Kidney epithelial cell (primary cell): Measurements from ENCODE around the gene DARS1. TPM values are rescaled to one million over a fixed set of nuclear protein-coding genes. Genes with fewer than 3 reads are reported as not detected.

ENCODE experiments used
- DNase-seq: peaks from one replicate; pipeline ENCODE4 v3.0.0-alpha.2; 2010; ENCODE audit warnings: low read depth
- H3K27me3 ChIP-seq: 2 replicates; pipeline ENCODE4 v1.6.0; 2011; ENCODE audit warnings: low read length; ENCODE audit not compliant: control insufficient read depth, insufficient read depth
- H3K36me3 ChIP-seq: 2 replicates; pipeline ENCODE4 v1.5.1; 2011; ENCODE audit warnings: low read length; ENCODE audit not compliant: control insufficient read depth, insufficient read depth
- H3K4me3 ChIP-seq: 2 replicates; pipeline ENCODE4 v1.5.1; 2011; ENCODE audit warnings: low read depth, mild to moderate bottlenecking, control low read depth, low read length
- CTCF ChIP-seq: IDR thresholded peaks from 2 replicates; pipeline ENCODE4 v1.5.1; 2011; ENCODE audit warnings: mild to moderate bottlenecking, moderate library complexity, low read length, control low read depth, inconsistent platforms; ENCODE audit not compliant: insufficient read depth, poor library complexity, severe bottlenecking
- total RNA-seq: library from RNA; depleted of rRNA; stranded (reverse); fragments of >200 nt; gene quantifications from 2 replicates; pipeline ENCODE4 v1.2.3, GENCODE V29; 2015

Gene DARS1
- total RNA-seq, 1 donor from 2014 or later, result 69.4 TPM

- no peak for DNase-seq
- Histone ChIP-seq H3K36me3 (no peaks in the 10 kb centered on the region), H3K27me3 (no peaks in the 10 kb centered on the region), H3K4me3 (no peak overlapping the region)
- TF ChIP-seq CTCF, result no peak
These were observed 29.0 kb upstream of the DARS1 start for GRCh38 chr2:136014411-136014810.

- Histone ChIP-seq H3K36me3 (no peaks in the 10 kb centered on the region), H3K4me3 (no peak overlapping the region), H3K27me3 (no peaks in the 10 kb centered on the region)
- TF ChIP-seq CTCF, result peak; percentile 38
- DNase-seq, result peak; percentile 35
These were observed 28.5 kb upstream of the DARS1 start for GRCh38 chr2:136013955-136014354.

GRCh38 chr2:136013136-136013685, 27.8 kb upstream of the DARS1 start:
- DNase-seq, result no peak
- H3K27me3 ChIP-seq, result no peaks in the 10 kb centered on the region
- TF ChIP-seq CTCF, result no peak
- H3K36me3 ChIP-seq, result no peaks in the 10 kb centered on the region
- H3K4me3 ChIP-seq, result no peak overlapping the region

GRCh38 chr2:136012315-136012714, 26.9 kb upstream of the DARS1 start:
- H3K36me3 ChIP-seq, result no peaks in the 10 kb centered on the region
- TF ChIP-seq CTCF, result no peak
- DNase-seq, result no peak
- H3K4me3 ChIP-seq, result no peak overlapping the region
- no peaks in the 10 kb centered on the region for H3K27me3 ChIP-seq

- DNase-seq, result no peak
- Histone ChIP-seq H3K36me3 (no peaks in the 10 kb centered on the region), H3K27me3 (no peaks in the 10 kb centered on the region), H3K4me3 (no peak overlapping the region)
- no peak for TF ChIP-seq CTCF
These were observed 24.7 kb upstream of the DARS1 start for GRCh38 chr2:136010126-136010525.

GRCh38 chr2:136008205-136008865, 22.9 kb upstream of the DARS1 start:
- TF ChIP-seq CTCF, result no peak
- Histone ChIP-seq H3K36me3 (no peaks in the 10 kb centered on the region), H3K4me3 (no peak overlapping the region), H3K27me3 (no peaks in the 10 kb centered on the region)
- no peak for DNase-seq
